Measurements from ENCODE around the gene COMT. TPM values are rescaled to one million over a fixed set of nuclear protein-coding genes. Genes with fewer than 3 reads are reported as not detected.

Gene COMT
- total and polyA plus RNA-seq, 8 donors = 25.1 to 174 (median 103) TPM

GRCh38 chr22:20000246-20001081 lies 58.9 kb downstream of the COMT start:
- H3K36me3 ChIP-seq = no peaks in the 10 kb centered on the region
- H3K4me3 ChIP-seq = no peak overlapping the region
- H3K27me3 ChIP-seq = no peaks in the 10 kb centered on the region
- DNase-seq = peak in 1 of 2 donors; percentile 72
- H3K4me1 ChIP-seq = peaks cover 0 to 33% (median 16%) of the 10 kb centered on the region in 4 donors
- no peak for TF ChIP-seq CTCF (IDR thresholded peaks at IDR 0.05)
- TF ChIP-seq POLR2AphosphoS5 (IDR thresholded peaks at IDR 0.05) = no peak
- no peak for TF ChIP-seq POLR2A (IDR thresholded peaks at IDR 0.05)
- no peak for TF ChIP-seq EP300 (IDR thresholded peaks at IDR 0.05)
- 77 to 89% (median 85%) methylated on average over 11 to 14 of the region's 14 CpGs for WGBS, 5 donors
- intact Hi-C loops (cut with DNase I; ENCODE audit: low total_unique reads) = no loop called here
- no peak overlapping the region for H3K27ac ChIP-seq
- H3K9me3 ChIP-seq = peaks cover 0 to 6% (median 0%) of the 10 kb centered on the region in 4 donors

DNA sequence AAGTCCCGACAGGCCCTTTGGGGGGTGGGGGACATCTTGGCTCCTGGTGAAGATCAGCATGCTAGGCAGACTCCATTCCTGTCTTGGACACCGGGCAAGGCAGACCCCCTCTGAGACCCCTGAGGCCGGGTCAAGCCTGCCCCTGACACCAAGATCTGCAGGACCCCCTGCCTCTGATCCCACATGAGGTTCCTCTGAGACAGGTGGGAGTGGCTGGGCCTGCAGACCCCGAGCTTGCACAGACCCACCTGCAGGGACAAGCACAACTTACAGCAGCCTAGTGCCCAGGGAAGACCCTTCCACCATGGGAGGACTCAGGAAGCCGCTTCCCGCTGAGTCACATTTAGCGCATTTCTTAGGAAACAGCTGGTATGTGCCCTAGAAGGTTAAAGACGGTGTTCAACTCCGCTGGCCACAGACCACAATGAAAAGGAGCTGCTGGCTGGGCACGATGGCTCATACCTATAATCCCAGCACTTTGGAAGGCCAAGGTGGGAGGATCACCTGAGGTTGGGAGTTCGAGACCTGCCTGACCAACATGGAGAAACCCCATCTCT lies 59.6 kb downstream of the COMT start:
- H3K27ac ChIP-seq = no peak overlapping the region
- intact Hi-C loops (cut with DNase I; ENCODE audit: low total_unique reads) = no loop called here
- WGBS, 5 donors = 66 to 85% (median 80%) methylated on average over 9 to 11 of the region's 11 CpGs
- no peak for DNase-seq
- H3K9me3 ChIP-seq = peaks cover 0 to 6% (median 0%) of the 10 kb centered on the region in 4 donors
- peaks cover 0 to 26% (median 14%) of the 10 kb centered on the region in 4 donors for H3K4me1 ChIP-seq
- no peak for TF ChIP-seq CTCF (IDR thresholded peaks at IDR 0.05)
- no peak for TF ChIP-seq POLR2AphosphoS5 (IDR thresholded peaks at IDR 0.05)
- TF ChIP-seq EP300 (IDR thresholded peaks at IDR 0.05) = no peak
- TF ChIP-seq POLR2A (IDR thresholded peaks at IDR 0.05) = no peak
- H3K36me3 ChIP-seq = no peaks in the 10 kb centered on the region
- H3K27me3 ChIP-seq = no peaks in the 10 kb centered on the region
- H3K4me3 ChIP-seq = no peak overlapping the region

GRCh38 chr22:20002128-20002527 lies 60.6 kb downstream of the COMT start:
- no peaks in the 10 kb centered on the region for H3K27me3 ChIP-seq
- H3K27ac ChIP-seq = no peak overlapping the region
- TF ChIP-seq EP300 (IDR thresholded peaks at IDR 0.05) = no peak
- TF ChIP-seq POLR2A (IDR thresholded peaks at IDR 0.05) = no peak
- TF ChIP-seq CTCF (IDR thresholded peaks at IDR 0.05) = no peak
- TF ChIP-seq POLR2AphosphoS5 (IDR thresholded peaks at IDR 0.05) = no peak
- 74 to 84% (median 82%) methylated on average over 9 of the region's 9 CpGs for WGBS, 5 donors
- intact Hi-C loops (cut with DNase I; ENCODE audit: low total_unique reads) = no loop called here
- DNase-seq = no peak
- H3K4me1 ChIP-seq = peaks cover 0 to 26% (median 13%) of the 10 kb centered on the region in 4 donors
- H3K4me3 ChIP-seq = no peak overlapping the region
- H3K36me3 ChIP-seq = no peaks in the 10 kb centered on the region
- peaks cover 0 to 6% (median 0%) of the 10 kb centered on the region in 4 donors for H3K9me3 ChIP-seq

GRCh38 chr22:20002636-20003035 lies 61.1 kb downstream of the COMT start:
- no peaks in the 10 kb centered on the region for H3K36me3 ChIP-seq
- H3K27me3 ChIP-seq = no peaks in the 10 kb centered on the region
- intact Hi-C loops (cut with DNase I; ENCODE audit: low total_unique reads) = no loop called here
- DNase-seq = no peak
- H3K9me3 ChIP-seq = peaks cover 0 to 6% (median 0%) of the 10 kb centered on the region in 4 donors
- no peak overlapping the region for H3K4me3 ChIP-seq
- H3K27ac ChIP-seq = no peak overlapping the region
- H3K4me1 ChIP-seq = peaks cover 0 to 26% (median 13%) of the 10 kb centered on the region in 4 donors
- TF ChIP-seq POLR2A (IDR thresholded peaks at IDR 0.05) (no peak), POLR2AphosphoS5 (IDR thresholded peaks at IDR 0.05) (no peak), CTCF (IDR thresholded peaks at IDR 0.05) (no peak), EP300 (IDR thresholded peaks at IDR 0.05) (no peak)
- WGBS, 5 donors = 81 to 93% (median 88%) methylated on average over 2 of the region's 2 CpGs
